Natural killer cell (primary cell): ENCODE measurements around the gene CACNA2D3. TPM values are rescaled to one million over a fixed set of nuclear protein-coding genes. Genes with fewer than 3 reads are reported as not detected.

Experiments
- ATAC-seq, 3 donors: fragments of 150-1000 bp in 2 of 3; fragments of 200-7000 bp in 1 of 3; cut with Tn5 transposase; 1 replicate in 1 of 3; 2 replicates in 2 of 3; pipeline ENCODE4 v1.10.0; 2021; ENCODE audit warnings: mild to moderate bottlenecking in 2 of 3, moderate library complexity in 2 of 3
- DNase-seq, 2 donors: peaks; one replicate each; pipeline versions ENCODE4 v3.0.0 to v3.0.0-alpha.2; 2013 to 2021; ENCODE audit warnings: mixed read lengths in 1 of 2
- H3K27ac ChIP-seq: one replicate; pipeline ENCODE4 v1.5.1; 2013; ENCODE audit warnings: mild to moderate bottlenecking, low read length
- H3K27me3 ChIP-seq: one replicate; pipeline ENCODE4 v1.6.1; 2013; ENCODE audit warnings: low read length; ENCODE audit not compliant: control insufficient read depth, insufficient read depth
- H3K36me3 ChIP-seq: one replicate; pipeline ENCODE4 v1.6.1; 2013; ENCODE audit warnings: low read length; ENCODE audit not compliant: control insufficient read depth, insufficient read depth
- H3K4me1 ChIP-seq: one replicate; pipeline ENCODE4 v1.6.1; 2013; ENCODE audit warnings: low read length; ENCODE audit not compliant: control insufficient read depth, insufficient read depth
- H3K4me3 ChIP-seq: one replicate; pipeline ENCODE4 v1.5.1; 2013; ENCODE audit warnings: low read length
- H3K9me3 ChIP-seq: one replicate; pipeline ENCODE4 v1.6.1; 2013; ENCODE audit warnings: low read length; ENCODE audit not compliant: control insufficient read depth, insufficient read depth
- H3K27ac Mint-ChIP-seq, 2 donors: one replicate each; pipeline ENCODE4 v1.8.0; 2022; ENCODE audit warnings: mild to moderate bottlenecking in 2 of 2, mixed read lengths in 2 of 2, moderate library complexity in 1 of 2
- H3K27me3 Mint-ChIP-seq, 2 donors: one replicate each; pipeline ENCODE4 v1.8.0; 2022; ENCODE audit warnings: low read depth in 2 of 2, mixed read lengths in 2 of 2
- H3K36me3 Mint-ChIP-seq: one replicate; pipeline ENCODE4 v1.8.0; 2022; ENCODE audit warnings: mixed read lengths
- H3K4me1 Mint-ChIP-seq, 2 donors: one replicate each; pipeline ENCODE4 v1.8.0; 2022; ENCODE audit warnings: mixed read lengths in 2 of 2
- H3K4me3 Mint-ChIP-seq: one replicate; pipeline ENCODE4 v1.8.0; 2022; ENCODE audit warnings: mild to moderate bottlenecking, moderate library complexity, mixed read lengths
- H3K9me3 Mint-ChIP-seq, 2 donors: one replicate each; pipeline ENCODE4 v1.8.0; 2022; ENCODE audit warnings: mixed read lengths in 2 of 2
- WGBS: methylation state at CpG from one replicate; pipeline ENCODE4 v1.1.7; 2013; ENCODE audit warnings: missing lambda C conversion rate; ENCODE audit not compliant: insufficient coverage; 5-methylcytosine and 5-hydroxymethylcytosine counted together
- intact Hi-C: fragments of 100-400 bp; cut with micrococcal nuclease; formaldehyde crosslinking; loops from one replicate; pipeline ENCODE4 v1.14.2; 2022
- total RNA-seq, 4 donors: library from RNA; stranded (reverse); fragments of 120-200 nt in 1 of 4; gene quantifications; one replicate each; pipeline versions ENCODE4 v1.2.3 to v1.2.4, GENCODE V29; 2013 to 2022
- TF ChIP-seq, protein P1 (sequence below): fragments of 200-600 bp; IDR thresholded peaks from one replicate; pipeline ENCODE4 v1.8.0; 2022; ENCODE audit warnings: antibody characterized with exemption

CACNA2D3 gene
- total RNA-seq, 3 donors from 2014 or later (not counting 1 experiment from before 2014, with no cell fraction given), result 0.49 TPM; not detected in 2

DNA sequence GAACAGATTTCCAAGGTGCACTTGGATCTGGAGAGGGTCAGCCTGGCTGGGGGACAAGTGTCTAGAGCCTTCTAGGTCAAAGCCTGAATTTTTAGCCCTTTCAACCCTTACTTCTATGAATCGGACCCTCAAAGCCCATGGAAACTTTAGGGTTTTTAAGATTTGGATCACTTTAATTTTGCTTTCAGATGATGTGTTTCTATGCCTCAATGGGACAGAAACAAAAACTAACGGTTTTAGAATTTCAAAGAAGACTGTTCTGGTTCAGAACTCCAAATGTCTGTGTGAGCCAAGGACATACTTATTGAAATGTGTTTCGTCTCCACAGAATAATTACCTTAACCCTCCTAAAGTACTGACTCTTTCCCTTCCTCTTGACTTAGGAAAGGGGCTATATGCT lies 538.8 kb downstream of the CACNA2D3 start:
- H3K4me1 ChIP-seq, result no peaks in the 10 kb centered on the region
- H3K9me3 Mint-ChIP-seq, result peaks cover 3 to 8% of the 10 kb centered on the region in 2 donors
- H3K36me3 ChIP-seq, result no peaks in the 10 kb centered on the region
- no peaks in the 10 kb centered on the region for H3K27me3 Mint-ChIP-seq
- 86% methylated on average over 3 of the region's 3 CpGs for WGBS
- no peak overlapping the region for H3K4me3 ChIP-seq
- H3K27me3 ChIP-seq, result no peaks in the 10 kb centered on the region
- no peak overlapping the region for H3K27ac ChIP-seq
- H3K27ac Mint-ChIP-seq, result no peak overlapping the region
- TF ChIP-seq, protein P1, sequence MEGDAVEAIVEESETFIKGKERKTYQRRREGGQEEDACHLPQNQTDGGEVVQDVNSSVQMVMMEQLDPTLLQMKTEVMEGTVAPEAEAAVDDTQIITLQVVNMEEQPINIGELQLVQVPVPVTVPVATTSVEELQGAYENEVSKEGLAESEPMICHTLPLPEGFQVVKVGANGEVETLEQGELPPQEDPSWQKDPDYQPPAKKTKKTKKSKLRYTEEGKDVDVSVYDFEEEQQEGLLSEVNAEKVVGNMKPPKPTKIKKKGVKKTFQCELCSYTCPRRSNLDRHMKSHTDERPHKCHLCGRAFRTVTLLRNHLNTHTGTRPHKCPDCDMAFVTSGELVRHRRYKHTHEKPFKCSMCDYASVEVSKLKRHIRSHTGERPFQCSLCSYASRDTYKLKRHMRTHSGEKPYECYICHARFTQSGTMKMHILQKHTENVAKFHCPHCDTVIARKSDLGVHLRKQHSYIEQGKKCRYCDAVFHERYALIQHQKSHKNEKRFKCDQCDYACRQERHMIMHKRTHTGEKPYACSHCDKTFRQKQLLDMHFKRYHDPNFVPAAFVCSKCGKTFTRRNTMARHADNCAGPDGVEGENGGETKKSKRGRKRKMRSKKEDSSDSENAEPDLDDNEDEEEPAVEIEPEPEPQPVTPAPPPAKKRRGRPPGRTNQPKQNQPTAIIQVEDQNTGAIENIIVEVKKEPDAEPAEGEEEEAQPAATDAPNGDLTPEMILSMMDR, result no peak
- no peak for ATAC-seq
- H3K4me1 Mint-ChIP-seq, result no peaks in the 10 kb centered on the region
- intact Hi-C loops, result no loop called here
- no peaks in the 10 kb centered on the region for H3K36me3 Mint-ChIP-seq
- DNase-seq, result no peak
- no peak overlapping the region for H3K4me3 Mint-ChIP-seq
- H3K9me3 ChIP-seq, result no peaks in the 10 kb centered on the region

- Histone ChIP-seq H3K9me3 (no peaks in the 10 kb centered on the region), H3K36me3 (no peaks in the 10 kb centered on the region), H3K4me3 (no peak overlapping the region), H3K27me3 (no peaks in the 10 kb centered on the region), H3K4me1 (no peaks in the 10 kb centered on the region), H3K27ac (no peak overlapping the region)
- no peak for ATAC-seq
- intact Hi-C loops, result no loop called here
- no peak overlapping the region for H3K4me3 Mint-ChIP-seq
- H3K9me3 Mint-ChIP-seq, result peaks cover 3 to 8% of the 10 kb centered on the region in 2 donors
- no peaks in the 10 kb centered on the region for H3K27me3 Mint-ChIP-seq
- WGBS, result 80% methylated on average over 4 of the region's 4 CpGs
- TF ChIP-seq, protein P1, result no peak
- DNase-seq, result no peak
- H3K4me1 Mint-ChIP-seq, result no peaks in the 10 kb centered on the region
- no peaks in the 10 kb centered on the region for H3K36me3 Mint-ChIP-seq
- H3K27ac Mint-ChIP-seq, result no peak overlapping the region
These were observed 541.2 kb downstream of the CACNA2D3 start for GRCh38 chr3:54663501-54664011.

DNA sequence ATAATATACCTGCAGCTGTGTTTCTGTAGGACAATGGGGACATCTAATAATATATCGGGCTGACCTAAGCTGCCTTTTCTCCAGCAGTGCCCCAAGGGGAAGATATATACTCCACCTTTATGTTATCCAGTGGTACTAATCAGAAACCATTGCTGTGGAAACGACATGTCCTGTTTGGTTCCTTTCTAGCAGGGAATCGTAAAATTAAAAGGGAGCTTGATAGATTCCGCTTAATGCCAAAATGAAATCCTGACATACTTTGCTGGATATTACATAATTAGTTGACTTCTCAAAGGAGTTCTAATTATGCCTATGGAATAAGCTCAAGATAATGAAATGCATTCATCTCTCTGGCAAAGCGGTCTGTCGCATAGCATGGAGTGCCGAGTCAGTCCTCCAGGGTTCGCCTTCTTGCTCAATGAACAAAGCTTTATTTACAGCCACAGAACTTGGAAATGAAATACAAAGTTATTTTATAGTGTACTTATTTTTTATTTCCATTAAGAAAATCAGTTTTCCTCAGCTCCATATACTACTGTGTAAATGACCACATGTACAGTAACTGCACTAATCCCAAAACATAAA lies 542.8 kb downstream of the CACNA2D3 start:
- intact Hi-C loops, result no loop called here
- Mint-ChIP-seq H3K9me3 (peaks cover 3 to 6% of the 10 kb centered on the region in 2 donors), H3K36me3 (no peaks in the 10 kb centered on the region), H3K4me1 (no peaks in the 10 kb centered on the region), H3K4me3 (no peak overlapping the region), H3K27ac (no peak overlapping the region), H3K27me3 (no peaks in the 10 kb centered on the region)
- H3K9me3 ChIP-seq, result no peaks in the 10 kb centered on the region
- 85% methylated on average over 8 of the region's 8 CpGs for WGBS
- no peaks in the 10 kb centered on the region for H3K27me3 ChIP-seq
- H3K27ac ChIP-seq, result no peak overlapping the region
- H3K4me1 ChIP-seq, result no peaks in the 10 kb centered on the region
- H3K4me3 ChIP-seq, result no peak overlapping the region
- ATAC-seq, result no peak
- no peaks in the 10 kb centered on the region for H3K36me3 ChIP-seq
- TF ChIP-seq, protein P1, result no peak
- DNase-seq, result no peak

GRCh38 chr3:54668236-54668635 lies 545.9 kb downstream of the CACNA2D3 start:
- no peak overlapping the region for H3K27ac ChIP-seq
- no peaks in the 10 kb centered on the region for H3K27me3 Mint-ChIP-seq
- 94% methylated on average over 3 of the region's 3 CpGs for WGBS
- no peaks in the 10 kb centered on the region for H3K4me1 ChIP-seq
- DNase-seq (no peak), ATAC-seq (no peak)
- H3K4me3 Mint-ChIP-seq, result no peak overlapping the region
- H3K36me3 Mint-ChIP-seq, result no peaks in the 10 kb centered on the region
- H3K27ac Mint-ChIP-seq, result no peak overlapping the region
- intact Hi-C loops, result no loop called here
- H3K27me3 ChIP-seq, result no peaks in the 10 kb centered on the region
- no peaks in the 10 kb centered on the region for H3K4me1 Mint-ChIP-seq
- H3K9me3 Mint-ChIP-seq, result peaks cover 3 to 4% of the 10 kb centered on the region in 2 donors
- H3K4me3 ChIP-seq, result no peak overlapping the region
- peaks cover 4% of the 10 kb centered on the region for H3K9me3 ChIP-seq
- TF ChIP-seq, protein P1, result no peak
- no peaks in the 10 kb centered on the region for H3K36me3 ChIP-seq
